Neutrophil (primary cell): ENCODE measurements around the gene SAMHD1.
A peak's percentile ranks its signal among the peaks of the same experiment; 100 is the strongest.
"Not testable (repeated sequence)": the region's sequence is repeated elsewhere in the genome, so short reads cannot be mapped to it uniquely, and the experiment has no call there.

Experiments used
- H3K27ac ChIP-seq: fragments of 200-600 bp; sonication (generic); 2 replicates; pipeline ENCODE4 v1.5.1; 2016; ENCODE audit warnings: mild to moderate bottlenecking, moderate library complexity
- H3K27me3 ChIP-seq: fragments of 200-600 bp; sonication (generic); 2 replicates; pipeline ENCODE4 v1.6.0; 2016; ENCODE audit warnings: mild to moderate bottlenecking
- H3K36me3 ChIP-seq: fragments of 200-600 bp; sonication (generic); 2 replicates; pipeline ENCODE4 v1.5.1; 2017
- H3K4me1 ChIP-seq, 2 experiments: fragments of 200-600 bp in 1 of 2; sonication (generic) in 1 of 2; 1 replicate in 1 of 2; 2 replicates in 1 of 2; pipeline versions ENCODE4 v1.5.1 to v1.6.1; 2013 to 2016; ENCODE audit warnings: low read depth in 1 of 2, low read length in 1 of 2, mild to moderate bottlenecking in 1 of 2, moderate library complexity in 1 of 2; ENCODE audit not compliant: control insufficient read depth in 1 of 2, insufficient read depth in 1 of 2
- H3K4me3 ChIP-seq, 2 experiments: fragments of 200-600 bp in 1 of 2; sonication (generic) in 1 of 2; 1 replicate in 1 of 2; 2 replicates in 1 of 2; pipeline ENCODE4 v1.5.1; 2013 to 2016; ENCODE audit warnings: low read depth in 1 of 2, low read length in 1 of 2, mild to moderate bottlenecking in 1 of 2, moderate library complexity in 1 of 2
- H3K9me3 ChIP-seq: fragments of 200-600 bp; sonication (generic); 2 replicates; pipeline ENCODE4 v1.5.1; 2016
- TF ChIP-seq, protein P1 (sequence below): fragments of 200-600 bp; sonication (generic); IDR thresholded peaks from 2 replicates; pipeline ENCODE4 v1.5.1; 2016; ENCODE audit warnings: antibody characterized with exemption

SAMHD1 gene

DNA sequence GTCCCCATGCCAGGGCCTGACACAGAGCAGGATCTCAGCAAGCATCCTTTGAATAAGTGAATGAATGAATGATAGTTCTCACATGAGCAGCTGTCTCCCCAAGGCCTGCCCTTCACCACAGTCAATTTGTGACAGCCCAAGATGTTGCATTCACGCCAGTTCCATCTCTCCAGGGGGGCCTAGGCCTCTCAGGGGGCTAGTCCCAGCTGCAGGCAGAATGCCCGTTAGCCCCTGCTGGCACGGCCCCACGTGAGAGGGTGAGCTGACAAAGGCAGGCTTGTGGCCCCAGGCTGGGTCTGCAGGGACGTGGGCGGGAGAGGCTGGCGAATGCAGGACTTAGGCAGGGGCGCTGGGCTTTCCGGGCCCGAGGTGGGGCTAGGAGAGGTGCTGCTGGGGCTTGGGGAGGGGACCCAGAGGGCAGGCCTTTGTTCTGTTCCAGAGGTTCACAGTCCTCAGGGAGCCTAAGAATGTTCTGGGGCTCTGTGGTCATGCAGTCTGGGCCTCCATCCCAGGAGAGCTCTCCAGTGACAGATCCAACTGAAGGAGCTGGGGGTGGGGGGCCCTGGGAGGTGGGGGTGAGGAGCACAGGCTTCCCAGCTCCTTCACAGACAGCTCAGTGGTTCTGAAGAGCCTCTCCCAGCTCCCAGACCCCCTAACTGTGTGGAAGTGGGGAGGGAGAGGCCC, 106.1 kb downstream of the SAMHD1 start:
- peaks cover 29 to 35% of the 10 kb centered on the region in 2 experiments for H3K4me1 ChIP-seq
- H3K9me3 ChIP-seq, result no peaks in the 10 kb centered on the region
- no peaks in the 10 kb centered on the region for H3K36me3 ChIP-seq
- TF ChIP-seq, protein P1, sequence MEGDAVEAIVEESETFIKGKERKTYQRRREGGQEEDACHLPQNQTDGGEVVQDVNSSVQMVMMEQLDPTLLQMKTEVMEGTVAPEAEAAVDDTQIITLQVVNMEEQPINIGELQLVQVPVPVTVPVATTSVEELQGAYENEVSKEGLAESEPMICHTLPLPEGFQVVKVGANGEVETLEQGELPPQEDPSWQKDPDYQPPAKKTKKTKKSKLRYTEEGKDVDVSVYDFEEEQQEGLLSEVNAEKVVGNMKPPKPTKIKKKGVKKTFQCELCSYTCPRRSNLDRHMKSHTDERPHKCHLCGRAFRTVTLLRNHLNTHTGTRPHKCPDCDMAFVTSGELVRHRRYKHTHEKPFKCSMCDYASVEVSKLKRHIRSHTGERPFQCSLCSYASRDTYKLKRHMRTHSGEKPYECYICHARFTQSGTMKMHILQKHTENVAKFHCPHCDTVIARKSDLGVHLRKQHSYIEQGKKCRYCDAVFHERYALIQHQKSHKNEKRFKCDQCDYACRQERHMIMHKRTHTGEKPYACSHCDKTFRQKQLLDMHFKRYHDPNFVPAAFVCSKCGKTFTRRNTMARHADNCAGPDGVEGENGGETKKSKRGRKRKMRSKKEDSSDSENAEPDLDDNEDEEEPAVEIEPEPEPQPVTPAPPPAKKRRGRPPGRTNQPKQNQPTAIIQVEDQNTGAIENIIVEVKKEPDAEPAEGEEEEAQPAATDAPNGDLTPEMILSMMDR, result no peak
- no peaks in the 10 kb centered on the region for H3K27me3 ChIP-seq
- no peak overlapping the region for H3K4me3 ChIP-seq
- H3K27ac ChIP-seq, result no peak overlapping the region

DNA sequence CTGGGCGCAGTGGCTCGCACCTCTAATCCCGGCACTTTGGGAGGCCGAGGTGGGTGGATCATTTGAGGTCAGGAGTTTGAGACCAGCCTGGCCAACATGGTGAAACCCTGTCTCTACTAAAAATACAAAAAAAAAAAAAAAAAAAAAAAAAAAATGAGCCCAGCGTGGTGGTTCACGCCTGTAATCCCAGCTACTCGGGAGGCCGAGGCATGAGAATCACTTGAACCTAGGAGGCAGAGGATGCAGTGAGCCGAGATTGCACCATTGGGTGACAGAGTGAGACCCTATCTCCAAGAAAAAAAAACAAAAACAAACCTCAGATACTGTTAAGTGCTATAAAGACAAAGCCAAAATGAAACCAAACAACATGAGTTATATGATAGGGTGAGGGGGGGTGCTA, 110.5 kb downstream of the SAMHD1 start:
- not testable (repeated sequence) for H3K4me3 ChIP-seq, H3K27me3 ChIP-seq, H3K9me3 ChIP-seq, H3K36me3 ChIP-seq
- H3K27ac ChIP-seq, result peak overlapping the region; percentile 92
- peaks cover 40 to 47% of the 10 kb centered on the region in 2 experiments for H3K4me1 ChIP-seq
